ENCODE results near the gene MIPOL1. TPM values are rescaled to one million over a fixed set of nuclear protein-coding genes. Genes with fewer than 3 reads are reported as not detected.
"Not testable (repeated sequence)": the region's sequence is repeated elsewhere in the genome, so short reads cannot be mapped to it uniquely, and the experiment has no call there.

MIPOL1 gene
- total RNA-seq, 4 donors from 2014 or later, result 5.4 to 17.2 (median 9.4) TPM

DNA sequence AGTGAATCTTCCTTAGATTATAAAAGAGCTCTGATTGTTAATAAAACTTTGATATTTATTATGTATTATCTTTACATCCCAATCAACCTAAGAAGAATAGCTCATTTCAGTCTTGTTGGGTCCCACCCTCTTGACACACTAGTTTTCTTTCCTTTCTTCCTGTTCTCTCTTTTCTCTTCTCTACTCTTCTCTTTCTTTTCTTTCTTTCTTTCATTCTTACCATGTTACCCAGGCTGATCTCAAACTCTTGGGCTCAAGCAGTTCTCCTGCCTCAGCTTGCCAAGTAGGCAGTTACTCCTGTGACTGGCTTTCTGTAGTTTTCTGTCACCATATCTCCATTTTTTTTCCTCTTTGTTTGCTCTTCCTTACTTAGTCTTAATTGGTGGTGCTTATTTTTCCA, 177.8 kb downstream of the MIPOL1 start:
- ATAC-seq (ENCODE audit: low FRiP score) (no peak), DNase-seq (ENCODE audit: low spot score) (no peak)
- TF ChIP-seq, protein P1, sequence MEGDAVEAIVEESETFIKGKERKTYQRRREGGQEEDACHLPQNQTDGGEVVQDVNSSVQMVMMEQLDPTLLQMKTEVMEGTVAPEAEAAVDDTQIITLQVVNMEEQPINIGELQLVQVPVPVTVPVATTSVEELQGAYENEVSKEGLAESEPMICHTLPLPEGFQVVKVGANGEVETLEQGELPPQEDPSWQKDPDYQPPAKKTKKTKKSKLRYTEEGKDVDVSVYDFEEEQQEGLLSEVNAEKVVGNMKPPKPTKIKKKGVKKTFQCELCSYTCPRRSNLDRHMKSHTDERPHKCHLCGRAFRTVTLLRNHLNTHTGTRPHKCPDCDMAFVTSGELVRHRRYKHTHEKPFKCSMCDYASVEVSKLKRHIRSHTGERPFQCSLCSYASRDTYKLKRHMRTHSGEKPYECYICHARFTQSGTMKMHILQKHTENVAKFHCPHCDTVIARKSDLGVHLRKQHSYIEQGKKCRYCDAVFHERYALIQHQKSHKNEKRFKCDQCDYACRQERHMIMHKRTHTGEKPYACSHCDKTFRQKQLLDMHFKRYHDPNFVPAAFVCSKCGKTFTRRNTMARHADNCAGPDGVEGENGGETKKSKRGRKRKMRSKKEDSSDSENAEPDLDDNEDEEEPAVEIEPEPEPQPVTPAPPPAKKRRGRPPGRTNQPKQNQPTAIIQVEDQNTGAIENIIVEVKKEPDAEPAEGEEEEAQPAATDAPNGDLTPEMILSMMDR (IDR thresholded peaks at IDR 0.05), result no peak

GRCh38 chr14:37376944-37377609, 179.3 kb downstream of the MIPOL1 start:
- DNase-seq (ENCODE audit: low spot score), result no peak
- TF ChIP-seq, protein P1 (IDR thresholded peaks at IDR 0.05), result no peak
- ATAC-seq (ENCODE audit: low FRiP score), result no peak

DNA sequence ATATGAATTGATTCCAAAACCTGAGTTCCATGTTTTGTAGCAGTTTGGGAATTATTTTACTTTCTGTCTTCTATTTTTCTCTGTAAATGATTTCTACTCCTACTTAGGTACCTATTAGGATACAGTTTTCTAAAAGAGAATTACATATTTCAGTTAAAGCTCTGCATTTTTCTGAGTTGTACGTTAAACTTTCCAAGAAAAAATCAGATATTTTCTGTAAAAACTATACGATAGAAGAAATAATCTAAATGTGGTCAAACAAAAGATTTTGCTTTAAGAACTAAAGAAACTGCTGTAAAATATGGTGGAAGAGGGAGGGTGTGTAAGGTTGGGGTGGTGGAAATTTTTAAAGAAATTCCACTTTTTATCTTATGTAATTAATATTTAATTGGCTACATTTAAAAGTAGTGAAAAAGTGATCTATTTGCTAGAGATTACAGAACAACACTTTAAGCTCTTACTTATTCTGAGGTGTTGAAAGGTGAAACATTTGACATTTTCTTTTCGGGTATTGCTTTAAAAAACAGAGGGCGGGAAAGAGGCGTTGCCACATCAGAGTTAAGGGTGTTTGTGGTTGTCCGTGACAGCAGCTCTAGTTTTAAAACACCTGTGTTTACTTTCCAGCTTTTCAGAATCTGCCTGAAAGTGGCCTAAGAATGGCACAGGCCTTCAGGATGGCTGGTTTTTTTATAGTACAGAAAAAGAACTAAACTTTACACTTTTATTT, 187.3 kb downstream of the MIPOL1 start:
- DNase-seq (ENCODE audit: low spot score) (no peak), ATAC-seq (ENCODE audit: low FRiP score) (no peak)
- TF ChIP-seq, protein P1 (IDR thresholded peaks at IDR 0.05), result no peak

DNA sequence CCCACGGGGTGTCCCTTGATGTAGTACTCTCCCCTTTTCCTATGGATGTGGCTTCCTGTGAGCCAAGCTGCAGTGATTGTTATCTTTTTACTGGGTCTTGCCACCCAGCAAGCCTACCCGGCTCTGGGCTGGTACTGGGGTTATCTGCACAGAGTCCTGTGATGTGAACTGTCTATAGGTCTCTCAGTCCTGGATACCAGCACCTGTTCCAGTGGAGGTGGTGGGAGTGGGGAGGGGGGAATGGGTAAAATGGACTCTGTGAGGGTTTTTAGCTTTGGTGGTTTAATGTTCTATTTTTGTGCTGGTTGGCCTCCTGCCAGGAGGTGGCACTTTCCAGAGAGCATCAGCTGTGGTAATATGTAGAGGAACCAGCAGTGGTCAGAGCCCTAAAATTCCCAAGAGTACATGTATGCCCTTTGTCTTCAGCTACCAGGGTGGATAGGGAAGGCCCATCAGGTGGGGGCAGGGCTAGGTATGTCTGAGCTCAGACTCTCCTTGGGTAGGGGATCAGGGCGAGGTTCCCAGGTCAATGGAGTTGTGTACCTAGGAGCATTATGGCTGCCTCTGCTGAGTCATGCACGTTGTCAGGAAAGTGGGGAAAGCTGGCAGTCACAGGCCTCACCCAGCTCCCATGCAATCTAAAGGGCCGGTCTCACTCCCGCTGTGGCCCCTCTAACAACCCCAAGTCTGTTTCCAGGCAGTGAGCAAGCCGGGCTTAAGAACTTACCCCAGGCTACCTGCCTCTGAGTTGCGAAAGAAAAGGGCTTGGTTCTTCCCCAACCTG, 199.6 kb downstream of the MIPOL1 start:
- not testable (repeated sequence) for ATAC-seq (ENCODE audit: low FRiP score); DNase-seq (ENCODE audit: low spot score)

DNA sequence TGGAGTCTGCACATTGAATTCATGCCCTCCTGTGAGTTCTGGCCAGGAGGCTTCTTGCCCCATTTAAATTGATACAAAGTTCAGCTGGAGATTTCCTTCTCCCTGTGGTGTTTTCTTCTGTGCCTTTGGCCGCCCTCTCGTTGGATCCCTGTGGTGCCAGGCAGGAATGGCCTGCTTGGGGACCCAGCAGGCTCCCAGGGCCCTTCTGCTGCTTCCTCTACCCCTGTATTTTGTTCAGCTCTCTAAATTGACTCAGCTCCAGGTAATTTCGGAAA, 200.1 kb downstream of the MIPOL1 start:
- DNase-seq (ENCODE audit: low spot score), result no peak
- TF ChIP-seq, protein P1 (IDR thresholded peaks at IDR 0.05), result no peak
- ATAC-seq (ENCODE audit: low FRiP score), result no peak

- ATAC-seq (ENCODE audit: low FRiP score), result no peak
- no peak for DNase-seq (ENCODE audit: low spot score)
- TF ChIP-seq, protein P1 (IDR thresholded peaks at IDR 0.05), result no peak
These were observed 201.8 kb downstream of the MIPOL1 start for GRCh38 chr14:37399517-37399916.

GRCh38 chr14:37401093-37401492, 203.4 kb downstream of the MIPOL1 start:
- DNase-seq (ENCODE audit: low spot score) (no peak), ATAC-seq (ENCODE audit: low FRiP score) (no peak)
- TF ChIP-seq, protein P1 (IDR thresholded peaks at IDR 0.05), result no peak

All from omental fat pad (tissue), 4 donors.